ENCODE data around the gene REEP1. TPM values are rescaled to one million over a fixed set of nuclear protein-coding genes. Genes with fewer than 3 reads are reported as not detected.

REEP1 gene
- total and polyA plus RNA-seq, 2 of the 13 experiments (the other 11 are each of a cell fraction or from before 2014, with no cell fraction given): 0.27 TPM; not detected in 1

GRCh38 chr2:86195055-86195807 is 142.2 kb downstream of the REEP1 start, which contains the start of gene IMMT (continued):
- TF ChIP-seq ZNF367 (CRISPR knock-in tag; IDR thresholded peaks at IDR 0.05; ENCODE audit: borderline replicate concordance) (no peak; the same call in 1 of the 2 replicates), ZBTB4 (CRISPR knock-in tag; IDR thresholded peaks at IDR 0.05; ENCODE audit: borderline replicate concordance) (peak; percentile 92), ATF2 (CRISPR knock-in tag; IDR thresholded peaks at IDR 0.05) (peak; percentile 42), PAWR (CRISPR knock-in tag; IDR thresholded peaks at IDR 0.05; ENCODE audit: borderline replicate concordance) (peak; percentile 98; the same call in 1 of the 2 replicates), HES4 (CRISPR knock-in tag; IDR thresholded peaks at IDR 0.05; ENCODE audit: borderline replicate concordance) (peak; percentile 83; the same call in 1 of the 2 replicates), ESRRA (CRISPR knock-in tag; IDR thresholded peaks at IDR 0.05; ENCODE audit: low read depth) (peak; percentile 77), SPEN (CRISPR knock-in tag; IDR thresholded peaks at IDR 0.05; ENCODE audit: low read depth) (peak; percentile 92), MEIS1 (CRISPR knock-in tag; IDR thresholded peaks at IDR 0.05; ENCODE audit: borderline replicate concordance) (peak; percentile 99), ZNF562 (CRISPR knock-in tag; IDR thresholded peaks at IDR 0.05; ENCODE audit: borderline replicate concordance) (no peak), ZNF784 (CRISPR knock-in tag; IDR thresholded peaks at IDR 0.05; ENCODE audit: borderline replicate concordance) (peak; percentile 89; the same call in 1 of the 2 replicates), ZMYM4 (CRISPR knock-in tag; IDR thresholded peaks at IDR 0.05) (peak; percentile 87), STAT5B (CRISPR knock-in tag; IDR thresholded peaks at IDR 0.05) (no peak), SATB2 (CRISPR knock-in tag; IDR thresholded peaks at IDR 0.05) (peak; percentile 64), GLI4 (CRISPR knock-in tag; IDR thresholded peaks at IDR 0.05; ENCODE audit: borderline replicate concordance) (peak; percentile 74), TCF7 (IDR thresholded peaks at IDR 0.05; ENCODE audit: low read depth) (0 out of 2 replicates have a peak, but pooled peaks have one; percentile 13), ZNF878 (CRISPR knock-in tag; IDR thresholded peaks at IDR 0.05) (peak; percentile 73)
- TF ChIP-seq, protein P1, sequence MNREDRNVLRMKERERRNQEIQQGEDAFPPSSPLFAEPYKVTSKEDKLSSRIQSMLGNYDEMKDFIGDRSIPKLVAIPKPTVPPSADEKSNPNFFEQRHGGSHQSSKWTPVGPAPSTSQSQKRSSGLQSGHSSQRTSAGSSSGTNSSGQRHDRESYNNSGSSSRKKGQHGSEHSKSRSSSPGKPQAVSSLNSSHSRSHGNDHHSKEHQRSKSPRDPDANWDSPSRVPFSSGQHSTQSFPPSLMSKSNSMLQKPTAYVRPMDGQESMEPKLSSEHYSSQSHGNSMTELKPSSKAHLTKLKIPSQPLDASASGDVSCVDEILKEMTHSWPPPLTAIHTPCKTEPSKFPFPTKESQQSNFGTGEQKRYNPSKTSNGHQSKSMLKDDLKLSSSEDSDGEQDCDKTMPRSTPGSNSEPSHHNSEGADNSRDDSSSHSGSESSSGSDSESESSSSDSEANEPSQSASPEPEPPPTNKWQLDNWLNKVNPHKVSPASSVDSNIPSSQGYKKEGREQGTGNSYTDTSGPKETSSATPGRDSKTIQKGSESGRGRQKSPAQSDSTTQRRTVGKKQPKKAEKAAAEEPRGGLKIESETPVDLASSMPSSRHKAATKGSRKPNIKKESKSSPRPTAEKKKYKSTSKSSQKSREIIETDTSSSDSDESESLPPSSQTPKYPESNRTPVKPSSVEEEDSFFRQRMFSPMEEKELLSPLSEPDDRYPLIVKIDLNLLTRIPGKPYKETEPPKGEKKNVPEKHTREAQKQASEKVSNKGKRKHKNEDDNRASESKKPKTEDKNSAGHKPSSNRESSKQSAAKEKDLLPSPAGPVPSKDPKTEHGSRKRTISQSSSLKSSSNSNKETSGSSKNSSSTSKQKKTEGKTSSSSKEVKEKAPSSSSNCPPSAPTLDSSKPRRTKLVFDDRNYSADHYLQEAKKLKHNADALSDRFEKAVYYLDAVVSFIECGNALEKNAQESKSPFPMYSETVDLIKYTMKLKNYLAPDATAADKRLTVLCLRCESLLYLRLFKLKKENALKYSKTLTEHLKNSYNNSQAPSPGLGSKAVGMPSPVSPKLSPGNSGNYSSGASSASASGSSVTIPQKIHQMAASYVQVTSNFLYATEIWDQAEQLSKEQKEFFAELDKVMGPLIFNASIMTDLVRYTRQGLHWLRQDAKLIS (CRISPR knock-in tag; IDR thresholded peaks at IDR 0.05): peak; percentile 40
- TF ChIP-seq, protein P2, sequence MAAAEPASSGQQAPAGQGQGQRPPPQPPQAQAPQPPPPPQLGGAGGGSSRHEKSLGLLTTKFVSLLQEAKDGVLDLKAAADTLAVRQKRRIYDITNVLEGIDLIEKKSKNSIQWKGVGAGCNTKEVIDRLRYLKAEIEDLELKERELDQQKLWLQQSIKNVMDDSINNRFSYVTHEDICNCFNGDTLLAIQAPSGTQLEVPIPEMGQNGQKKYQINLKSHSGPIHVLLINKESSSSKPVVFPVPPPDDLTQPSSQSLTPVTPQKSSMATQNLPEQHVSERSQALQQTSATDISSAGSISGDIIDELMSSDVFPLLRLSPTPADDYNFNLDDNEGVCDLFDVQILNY (CRISPR knock-in tag; conservative IDR thresholded peaks at IDR 0.05): peak; percentile 74
